NCI-H2029 treated with DMSO at 0.1 percent for 48 hours (cell line): ENCODE measurements around the gene PTGFRN.
"Not testable (repeated sequence)": the region's sequence is repeated elsewhere in the genome, so short reads cannot be mapped to it uniquely, and the experiment has no call there.

Experiments used
- DNase-seq: peaks from one replicate; lab custom pipeline; 2025; lab: John Stamatoyannopoulos, UW

PTGFRN gene

GRCh38 chr1:116916533-116917445, 7.1 kb downstream of the PTGFRN start:
- DNase-seq = no peak

GRCh38 chr1:116918714-116919357, 9.1 kb downstream of the PTGFRN start:
- DNase-seq = no peak

DNA sequence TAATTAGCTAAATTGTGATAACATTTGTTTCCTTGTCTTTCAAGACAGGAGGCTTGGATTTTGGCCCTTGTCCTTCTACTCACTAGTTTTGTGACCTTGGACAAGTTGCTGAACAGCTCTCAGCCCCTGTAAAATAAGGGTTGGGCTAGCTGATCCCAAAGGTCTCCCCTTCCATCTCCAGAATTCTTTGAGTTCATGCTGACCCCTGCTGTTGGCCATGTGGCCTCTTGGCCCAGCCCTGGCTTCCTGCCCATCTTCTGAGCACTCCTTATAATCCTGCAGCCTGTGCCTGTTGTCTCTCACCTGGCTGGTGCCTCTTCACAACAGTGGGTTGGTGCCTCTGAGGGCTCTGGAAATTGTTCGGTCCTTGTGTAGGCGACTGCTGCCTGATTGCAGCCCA, 10.1 kb downstream of the PTGFRN start:
- peak; percentile 39 for DNase-seq

- no peak for DNase-seq
Observed at GRCh38 chr1:116920211-116920610, 10.5 kb downstream of the PTGFRN start.

GRCh38 chr1:116921301-116921885, 11.7 kb downstream of the PTGFRN start:
- no peak for DNase-seq

- DNase-seq = no peak
Observed at GRCh38 chr1:116921937-116922336, 12.2 kb downstream of the PTGFRN start.

DNA sequence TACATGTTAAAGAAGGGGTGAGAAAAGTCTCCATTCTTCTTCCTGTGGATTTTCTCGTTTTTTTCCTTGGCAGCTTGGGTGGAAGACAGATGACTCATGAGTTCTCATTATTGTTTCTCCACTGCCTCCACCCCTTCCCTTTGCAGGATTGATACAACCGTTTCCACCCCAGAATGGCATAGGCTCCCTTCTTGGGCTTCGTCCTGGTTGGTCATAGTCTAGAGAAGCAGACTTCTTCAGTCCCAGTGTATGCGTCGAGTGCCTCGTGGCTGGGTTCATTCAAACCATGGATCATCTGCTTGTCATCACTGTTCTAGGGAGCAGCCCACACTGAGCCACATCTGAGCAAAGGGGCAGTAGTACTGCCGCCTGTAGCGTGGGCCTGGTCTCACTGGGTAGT, 13.7 kb downstream of the PTGFRN start:
- DNase-seq = no peak

DNA sequence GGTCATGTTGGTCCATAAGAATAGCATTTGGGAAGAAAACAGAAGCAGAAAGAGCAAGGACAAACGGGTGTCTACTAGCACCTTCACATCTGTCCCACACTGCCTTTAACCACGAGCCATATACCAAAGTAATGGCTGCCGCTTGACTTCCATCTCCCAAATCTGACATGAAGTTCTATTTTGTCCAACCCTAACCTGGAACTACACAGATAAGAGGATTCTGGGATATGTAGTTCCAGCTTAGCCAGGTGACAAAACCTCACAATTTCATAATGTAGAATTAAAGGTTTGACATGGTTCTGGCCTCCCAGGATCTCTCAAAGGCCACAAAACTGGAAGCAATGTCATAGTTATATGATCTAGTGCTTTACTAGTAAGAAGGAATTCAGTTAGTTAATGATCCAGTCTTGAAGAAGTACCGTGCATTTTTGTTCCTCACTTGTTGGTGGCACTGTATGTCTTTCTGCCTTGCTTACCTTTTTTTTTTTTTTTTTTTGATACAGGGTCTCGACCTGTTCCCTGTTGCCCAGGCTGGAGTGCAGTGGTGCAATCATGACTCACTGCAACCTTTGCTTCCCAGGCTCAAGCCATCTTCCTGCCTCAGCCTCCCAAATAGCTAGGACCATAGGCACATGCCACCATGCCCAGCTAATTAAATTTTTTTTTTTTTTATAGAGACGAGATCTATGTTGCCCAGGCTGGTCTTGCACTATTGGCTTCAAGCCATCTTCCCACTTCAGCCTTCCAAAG, 17.5 kb downstream of the PTGFRN start:
- DNase-seq = no peak

GRCh38 chr1:116929961-116930592, 20.4 kb downstream of the PTGFRN start:
- DNase-seq = no peak

DNA sequence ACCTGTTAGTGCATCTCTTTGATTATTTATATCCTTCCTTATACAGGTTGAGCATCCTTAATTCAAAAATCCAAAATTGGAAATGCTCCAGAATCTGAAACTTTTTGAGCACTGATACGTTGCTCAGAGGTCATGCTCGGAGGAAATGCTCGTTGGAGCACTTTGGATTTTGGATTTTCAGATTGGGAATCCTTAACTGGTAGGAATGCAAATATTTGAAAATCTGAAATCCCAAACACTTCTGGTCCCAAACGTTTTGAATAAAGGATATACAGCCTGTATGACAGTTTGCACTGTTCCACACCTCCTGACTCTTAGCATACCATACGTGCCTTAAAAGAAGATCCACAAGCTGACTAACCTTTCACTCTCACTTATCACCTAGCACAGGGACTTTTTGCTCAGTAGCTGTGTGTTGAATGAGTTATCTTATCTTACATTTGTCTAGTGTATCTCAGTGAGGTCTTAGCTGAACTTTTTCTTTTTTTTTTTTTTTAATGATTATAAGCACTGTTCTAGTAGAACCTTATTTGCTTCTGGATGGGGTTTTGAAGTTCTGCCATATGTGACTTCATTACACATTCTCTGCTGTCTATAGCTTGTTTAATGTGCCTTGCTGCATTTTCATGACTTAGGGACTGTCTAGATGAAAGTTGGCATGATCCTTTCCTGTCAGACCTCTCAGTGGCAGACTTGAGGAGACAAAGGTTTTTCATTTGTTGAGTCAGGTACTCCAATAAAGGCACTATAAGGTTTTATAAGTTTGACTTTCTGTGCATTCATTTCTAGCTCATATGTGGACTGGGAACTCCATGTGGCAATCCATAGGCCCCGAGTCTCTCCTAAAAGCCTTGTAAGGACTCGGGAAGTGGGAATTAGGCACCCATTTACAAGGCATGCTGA, 21.6 kb downstream of the PTGFRN start:
- no peak for DNase-seq

- no peak for DNase-seq
Observed at GRCh38 chr1:116933606-116934515, 24.1 kb downstream of the PTGFRN start.

- DNase-seq = no peak
Observed at GRCh38 chr1:116934586-116935207, 25.0 kb downstream of the PTGFRN start.

DNA sequence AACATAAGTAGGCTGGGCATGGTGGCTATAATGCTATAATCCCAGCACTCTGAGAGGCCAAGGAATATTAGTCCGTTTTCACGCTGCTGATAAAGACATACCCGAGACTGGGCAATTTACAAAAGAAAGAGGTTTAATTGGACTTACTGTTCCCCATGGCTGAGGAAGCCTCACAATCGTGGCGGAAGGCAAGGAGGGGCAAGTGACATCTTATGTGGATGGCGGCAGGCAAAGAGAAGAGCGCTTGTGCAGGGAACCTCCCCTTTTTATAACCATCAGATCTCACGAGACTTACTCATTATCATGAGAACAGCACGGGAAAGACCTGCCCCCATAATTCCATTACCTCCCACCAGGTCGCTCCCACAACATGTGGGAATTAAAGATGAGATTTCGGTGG, 28.5 kb downstream of the PTGFRN start:
- DNase-seq = no peak

GRCh38 chr1:116939780-116940543, 30.2 kb downstream of the PTGFRN start:
- DNase-seq = not testable (repeated sequence)

DNA sequence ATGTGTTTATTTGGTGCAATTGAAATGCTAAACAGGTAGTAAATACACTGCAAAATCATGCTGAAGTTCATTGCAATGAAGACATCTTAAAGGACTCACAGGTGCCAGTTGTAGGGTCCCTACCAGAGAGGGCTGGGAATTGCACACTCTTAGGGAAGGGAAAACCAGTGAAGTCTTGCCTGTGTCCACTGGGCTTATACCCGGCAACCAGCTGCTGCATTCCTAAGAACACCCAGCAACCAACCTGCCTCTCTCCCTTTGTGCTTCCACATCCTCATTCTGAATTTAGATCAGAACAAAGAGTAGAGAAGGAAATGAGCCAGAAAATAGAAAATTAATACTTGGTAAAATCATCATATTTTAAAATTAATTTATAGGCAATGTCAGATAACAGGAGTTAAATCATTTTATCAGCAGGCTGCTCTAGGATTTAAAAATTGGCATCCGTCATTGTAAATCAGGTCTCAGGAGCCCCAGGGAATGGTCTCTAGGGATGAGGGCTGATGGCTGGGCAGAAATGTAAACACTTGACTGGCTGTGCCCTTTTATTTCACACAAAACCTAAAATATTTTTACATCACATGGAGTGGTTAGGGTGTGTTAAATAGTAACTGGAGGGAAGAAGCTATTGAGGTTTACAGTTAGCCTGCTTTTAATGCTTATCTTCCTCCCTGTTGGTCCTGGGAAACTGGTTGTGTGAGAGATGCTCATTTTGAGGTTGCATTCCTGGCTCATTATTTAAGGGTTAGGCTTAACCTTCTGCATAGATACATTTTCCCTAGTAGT, 31.3 kb downstream of the PTGFRN start:
- no peak for DNase-seq

- no peak for DNase-seq
Observed at GRCh38 chr1:116941670-116942069, 32.0 kb downstream of the PTGFRN start.

DNA sequence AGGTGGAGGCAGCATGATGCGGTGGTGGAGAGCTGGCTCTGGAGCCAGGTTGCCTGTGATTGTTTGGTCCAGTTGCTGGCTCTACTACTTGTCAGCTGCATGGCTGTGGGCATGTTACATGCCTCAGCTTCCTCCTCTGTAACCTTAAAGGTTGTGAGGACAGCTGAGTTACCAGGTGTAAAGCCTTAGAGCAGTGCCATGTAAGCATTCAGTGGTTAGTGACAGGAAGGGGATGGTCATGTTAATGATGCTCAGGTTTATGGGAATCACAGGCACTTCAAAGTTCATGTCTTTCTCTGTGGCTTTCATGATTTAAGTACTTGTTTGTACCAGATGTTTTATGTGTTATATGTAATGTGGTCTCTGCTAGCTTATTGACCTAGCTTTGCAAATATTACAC, 32.6 kb downstream of the PTGFRN start:
- DNase-seq = no peak

- DNase-seq = no peak
Observed at GRCh38 chr1:116943438-116943837, 33.7 kb downstream of the PTGFRN start.
